Nephron (organoid): ENCODE measurements around the gene CCNB1IP1.

ENCODE experiments used
- H3K27ac Mint-ChIP-seq, 3 experiments: 2 replicates each; pipeline ENCODE4 v1.8.0; 2020; ENCODE audit warnings: mixed read lengths in 3 of 3, mild to moderate bottlenecking in 2 of 3, moderate library complexity in 1 of 3
- H3K27me3 Mint-ChIP-seq: 2 replicates; pipeline ENCODE4 v1.8.0; 2021; ENCODE audit warnings: low read depth, mild to moderate bottlenecking, moderate library complexity, mixed read lengths
- H3K36me3 Mint-ChIP-seq: 2 replicates; pipeline ENCODE4 v1.8.0; 2020; ENCODE audit warnings: low read depth, mixed read lengths
- H3K4me1 Mint-ChIP-seq: 2 replicates; pipeline ENCODE4 v1.8.0; 2020; ENCODE audit warnings: mixed read lengths
- H3K4me3 Mint-ChIP-seq, 3 experiments: 2 replicates each; pipeline ENCODE4 v1.8.0; 2020; ENCODE audit warnings: mild to moderate bottlenecking in 3 of 3, mixed read lengths in 3 of 3, moderate library complexity in 2 of 3
- H3K9me3 Mint-ChIP-seq: 2 replicates; pipeline ENCODE4 v1.8.0; 2020; ENCODE audit warnings: mixed read lengths
- TF ChIP-seq, protein P1 (sequence below), 3 experiments: fragments of 200-600 bp; sonication (generic); IDR thresholded peaks; one replicate each; pipeline ENCODE4 v1.5.0; 2021; ENCODE audit warnings: antibody characterized with exemption in 3 of 3; ENCODE audit not compliant: unreplicated experiment in 3 of 3

CCNB1IP1 gene

DNA sequence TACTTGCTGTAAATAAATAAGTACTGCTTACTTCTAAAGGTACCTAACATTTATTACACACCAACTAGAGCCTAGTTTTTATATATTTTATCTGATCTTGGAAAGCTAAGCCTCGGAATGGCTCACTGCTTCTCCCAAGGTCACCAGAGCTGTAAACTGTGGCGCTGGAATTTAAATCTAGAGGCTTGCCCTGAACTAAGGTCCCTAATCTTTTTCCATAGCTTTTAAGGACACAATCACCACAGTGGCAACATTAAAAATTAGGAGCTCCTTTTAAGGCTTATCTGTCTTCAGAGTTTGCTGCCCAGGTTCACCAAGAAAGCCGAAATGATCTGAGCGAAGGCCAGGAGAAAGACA, 670 bp downstream of the CCNB1IP1 start:
- peak overlapping the region; percentile 84 to 96 (median 93) for H3K27ac Mint-ChIP-seq
- no peaks in the 10 kb centered on the region for H3K36me3 Mint-ChIP-seq
- H3K4me3 Mint-ChIP-seq: peak overlapping the region; percentile 90 to 97 (median 95)
- H3K27me3 Mint-ChIP-seq: no peaks in the 10 kb centered on the region
- TF ChIP-seq, protein P1, sequence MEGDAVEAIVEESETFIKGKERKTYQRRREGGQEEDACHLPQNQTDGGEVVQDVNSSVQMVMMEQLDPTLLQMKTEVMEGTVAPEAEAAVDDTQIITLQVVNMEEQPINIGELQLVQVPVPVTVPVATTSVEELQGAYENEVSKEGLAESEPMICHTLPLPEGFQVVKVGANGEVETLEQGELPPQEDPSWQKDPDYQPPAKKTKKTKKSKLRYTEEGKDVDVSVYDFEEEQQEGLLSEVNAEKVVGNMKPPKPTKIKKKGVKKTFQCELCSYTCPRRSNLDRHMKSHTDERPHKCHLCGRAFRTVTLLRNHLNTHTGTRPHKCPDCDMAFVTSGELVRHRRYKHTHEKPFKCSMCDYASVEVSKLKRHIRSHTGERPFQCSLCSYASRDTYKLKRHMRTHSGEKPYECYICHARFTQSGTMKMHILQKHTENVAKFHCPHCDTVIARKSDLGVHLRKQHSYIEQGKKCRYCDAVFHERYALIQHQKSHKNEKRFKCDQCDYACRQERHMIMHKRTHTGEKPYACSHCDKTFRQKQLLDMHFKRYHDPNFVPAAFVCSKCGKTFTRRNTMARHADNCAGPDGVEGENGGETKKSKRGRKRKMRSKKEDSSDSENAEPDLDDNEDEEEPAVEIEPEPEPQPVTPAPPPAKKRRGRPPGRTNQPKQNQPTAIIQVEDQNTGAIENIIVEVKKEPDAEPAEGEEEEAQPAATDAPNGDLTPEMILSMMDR (IDR thresholded peaks at IDR 0.05; ENCODE audit: unreplicated experiment in 3 of 3): no peak
- no peaks in the 10 kb centered on the region for H3K9me3 Mint-ChIP-seq
- H3K4me1 Mint-ChIP-seq: peaks cover 35% of the 10 kb centered on the region

GRCh38 chr14:20331053-20331613, 1.9 kb downstream of the CCNB1IP1 start:
- Mint-ChIP-seq H3K36me3 (peaks cover 4% of the 10 kb centered on the region), H3K4me1 (peaks cover 38% of the 10 kb centered on the region), H3K4me3 (peak overlapping the region; percentile 13 to 56 (median 45)), H3K27me3 (no peaks in the 10 kb centered on the region), H3K27ac (peak overlapping the region in 2 of 3 experiments; percentile 8 to 65), H3K9me3 (no peaks in the 10 kb centered on the region)
- TF ChIP-seq, protein P1 (IDR thresholded peaks at IDR 0.05; ENCODE audit: unreplicated experiment in 3 of 3): no peak

GRCh38 chr14:20329355-20329754, 3.7 kb downstream of the CCNB1IP1 start:
- TF ChIP-seq, protein P1 (IDR thresholded peaks at IDR 0.05; ENCODE audit: unreplicated experiment in 3 of 3): no peak
- no peaks in the 10 kb centered on the region for H3K27me3 Mint-ChIP-seq
- H3K9me3 Mint-ChIP-seq: no peaks in the 10 kb centered on the region
- H3K4me1 Mint-ChIP-seq: peaks cover 38% of the 10 kb centered on the region
- H3K27ac Mint-ChIP-seq: no peak overlapping the region
- H3K36me3 Mint-ChIP-seq: peaks cover 8% of the 10 kb centered on the region
- no peak overlapping the region for H3K4me3 Mint-ChIP-seq

GRCh38 chr14:20328705-20329104, 4.4 kb downstream of the CCNB1IP1 start:
- peaks cover 15% of the 10 kb centered on the region for H3K36me3 Mint-ChIP-seq
- peak overlapping the region in 1 of 3 experiments; percentile 55 for H3K27ac Mint-ChIP-seq
- H3K4me3 Mint-ChIP-seq: no peak overlapping the region
- TF ChIP-seq, protein P1 (IDR thresholded peaks at IDR 0.05; ENCODE audit: unreplicated experiment in 3 of 3): no peak
- H3K27me3 Mint-ChIP-seq: no peaks in the 10 kb centered on the region
- no peaks in the 10 kb centered on the region for H3K9me3 Mint-ChIP-seq
- H3K4me1 Mint-ChIP-seq: peaks cover 38% of the 10 kb centered on the region

DNA sequence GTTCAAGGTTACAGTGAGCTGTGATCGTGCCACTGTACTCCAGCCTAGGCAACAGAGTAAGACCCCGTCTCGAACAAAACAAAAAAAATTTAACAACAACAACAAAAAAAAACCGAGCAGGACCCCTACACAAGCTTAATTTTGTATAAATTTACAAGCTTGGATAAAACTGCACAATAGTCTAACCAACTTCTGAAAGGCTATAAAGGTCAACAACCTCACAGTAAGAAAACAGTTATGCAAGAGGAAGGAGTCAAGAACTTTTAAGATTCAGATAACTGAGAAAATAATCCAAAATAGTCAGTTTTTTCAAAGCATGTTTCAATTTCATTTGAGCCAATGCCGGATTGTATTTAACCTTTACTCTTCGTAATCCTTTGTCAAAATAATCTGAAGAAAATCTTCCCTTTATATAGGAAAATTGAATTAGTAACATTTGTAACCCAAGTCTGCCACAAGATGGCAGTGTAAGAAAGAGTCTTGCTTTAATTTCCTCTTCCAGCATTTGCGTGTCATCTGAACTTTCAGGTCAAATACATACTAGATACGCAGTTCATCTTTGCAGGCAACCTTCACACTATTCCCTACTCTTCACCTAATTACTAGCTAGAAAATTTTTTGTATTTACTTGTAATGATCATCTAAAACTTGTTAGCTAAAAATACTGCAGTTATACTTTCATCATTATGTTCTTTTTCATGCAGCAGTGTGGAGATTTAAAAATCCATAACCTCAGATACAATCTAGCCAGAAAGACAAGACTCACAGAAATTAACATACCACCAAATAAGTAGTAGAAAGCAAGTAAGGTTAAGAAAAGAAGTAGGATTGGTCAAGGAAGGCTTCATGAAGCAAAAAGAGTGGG, 5.8 kb downstream of the CCNB1IP1 start:
- Mint-ChIP-seq H3K36me3 (peaks cover 23% of the 10 kb centered on the region), H3K27me3 (no peaks in the 10 kb centered on the region), H3K27ac (peak overlapping the region; percentile 67 to 83 (median 72)), H3K4me3 (peak overlapping the region; percentile 0 to 38 (median 5)), H3K9me3 (no peaks in the 10 kb centered on the region), H3K4me1 (peaks cover 26% of the 10 kb centered on the region)
- TF ChIP-seq, protein P1 (IDR thresholded peaks at IDR 0.05; ENCODE audit: unreplicated experiment in 3 of 3): peak; percentile 66 to 77 (median 72)
